Ovary (tissue), 9 donors: ENCODE measurements around the gene PHLDB2. TPM values are rescaled to one million over a fixed set of nuclear protein-coding genes. Genes with fewer than 3 reads are reported as not detected.

Experiments
- DNase-seq, 5 donors: peaks; one replicate each; pipeline ENCODE4 v3.0.0-alpha.2; 2019 to 2020
- H3K27ac ChIP-seq, 2 donors: fragments of 200-600 bp; one replicate each; pipeline versions ENCODE4 v1.5.1 to v1.8.0; 2019 to 2022
- H3K27me3 ChIP-seq: fragments of 200-600 bp; one replicate; pipeline ENCODE4 v1.8.0; 2022
- H3K36me3 ChIP-seq: fragments of 200-600 bp; sonication (generic); one replicate; pipeline ENCODE4 v1.5.1; 2019
- H3K4me1 ChIP-seq: one replicate; pipeline ENCODE4 v1.8.1; 2013; ENCODE audit warnings: mild to moderate bottlenecking, moderate library complexity; ENCODE audit not compliant: insufficient read depth
- H3K4me3 ChIP-seq: fragments of 200-600 bp; sonication (generic); one replicate; pipeline ENCODE4 v1.5.1; 2017
- H3K9me3 ChIP-seq, 2 donors: fragments of 200-600 bp in 1 of 2; sonication (generic) in 1 of 2; one replicate each; pipeline versions ENCODE4 v1.5.1 to v1.8.1; 2013 to 2019; ENCODE audit warnings: mild to moderate bottlenecking in 1 of 2, moderate library complexity in 1 of 2
- CTCF ChIP-seq, 3 donors: fragments of 450-650 bp in 2 of 3; fragments of 200-600 bp in 1 of 3; IDR thresholded peaks; one replicate each; pipeline versions ENCODE4 v1.5.1 to v1.8.0; 2016 to 2022; ENCODE audit warnings: antibody characterized with exemption in 3 of 3, mild to moderate bottlenecking in 1 of 3
- EP300 ChIP-seq: sonication (generic); formaldehyde crosslinking; IDR thresholded peaks from one replicate; pipeline ENCODE4 v1.6.1; 2017; ENCODE audit warnings: antibody characterized with exemption
- POLR2A ChIP-seq: fragments of 450-650 bp; IDR thresholded peaks from one replicate; pipeline ENCODE4 v1.6.1; 2017; ENCODE audit warnings: antibody characterized with exemption, mild to moderate bottlenecking, moderate library complexity
- WGBS, 3 donors: extraction: QIAGEN DNeasy Blood & Tissue Kit in 1 of 3; methylation state at CpG; one replicate each; pipeline versions ENCODE4 v1.1.5 to v1.1.7; 2013 to 2017; 5-methylcytosine and 5-hydroxymethylcytosine counted together
- intact Hi-C, 4 donors: fragments of 100-400 bp; cut with DNase I; formaldehyde crosslinking; loops; one replicate each; pipeline versions ENCODE4 v1.11.0 to v1.15.1; 2022 to 2023
- polyA plus RNA-seq, 2 donors: library from polyadenylated mRNA; stranded (reverse); fragments of 200-250 nt in 1 of 2; fragments of 350-450 nt in 1 of 2; fragmentation: Illumina TruSeq in 1 of 2; extraction: RNeasy Lipid Tissue Mini Kit (QIAGEN cat#74804) in 1 of 2; gene quantifications; one replicate each; pipeline ENCODE4 v1.2.3, GENCODE V29; 2013 to 2014
- total RNA-seq, 7 donors: library from RNA; depleted of rRNA in 2 of 7; stranded (reverse); fragments of >200 nt in 2 of 7; fragmentation: NEBNext Ultra II Directional in 3 of 7; extraction: Animal tissue kit (Norgen Biotek cat#: 25700) in 3 of 7; gene quantifications; one replicate each; pipeline versions ENCODE4 v1.1.0 to v1.2.4, GENCODE V29; 2016 to 2023
- donor health status: DM: no; HTN: no; CAD: no; lungs with moderate emphysema.
- donor health status: DM: no; HTN: no; CAD: no.
- donor health status: Bipolar disorder and iron deficiency.
- donor health status: DM: yes; HTN: yes; CAD: no.
- donor health status: DM: no; HTN: no; CAD: no.
- donor health status: DM: yes; HTN: yes; CAD: no.

The PHLDB2 gene
- total and polyA plus RNA-seq, 9 donors, result 9.0 to 141 (median 19.3) TPM

- Histone ChIP-seq H3K27ac (no peak overlapping the region), H3K9me3 (no peaks in the 10 kb centered on the region), H3K4me3 (no peak overlapping the region), H3K27me3 (no peaks in the 10 kb centered on the region), H3K36me3 (no peaks in the 10 kb centered on the region), H3K4me1 (peaks cover 4% of the 10 kb centered on the region)
- DNase-seq, result no peak
- TF ChIP-seq EP300, result no peak
- no peak for TF ChIP-seq CTCF (IDR thresholded peaks at IDR 0.05)
- no peak for TF ChIP-seq POLR2A
- 0 to 2% (median 0%) methylated on average over 2 of the region's 2 CpGs for WGBS, 3 donors
- intact Hi-C loops, result no loop called here
Measured at GRCh38 chr3:111910806-111911205, 51.7 kb downstream of the PHLDB2 start.

GRCh38 chr3:111911446-111911845 lies 52.4 kb downstream of the PHLDB2 start:
- Histone ChIP-seq H3K9me3 (no peaks in the 10 kb centered on the region), H3K27ac (no peak overlapping the region), H3K4me1 (peaks cover 4% of the 10 kb centered on the region), H3K36me3 (no peaks in the 10 kb centered on the region), H3K4me3 (no peak overlapping the region), H3K27me3 (no peaks in the 10 kb centered on the region)
- 41 to 53% (median 43%) methylated on average over 3 of the region's 3 CpGs for WGBS, 3 donors
- no peak for DNase-seq
- TF ChIP-seq EP300 (no peak), POLR2A (no peak), CTCF (IDR thresholded peaks at IDR 0.05) (no peak)
- intact Hi-C loops, result no loop called here

GRCh38 chr3:111913163-111913763 lies 54.2 kb downstream of the PHLDB2 start:
- no peak overlapping the region for H3K27ac ChIP-seq
- no peaks in the 10 kb centered on the region for H3K9me3 ChIP-seq
- intact Hi-C loops, result no loop called here
- H3K36me3 ChIP-seq, result no peaks in the 10 kb centered on the region
- H3K4me1 ChIP-seq, result peaks cover 4% of the 10 kb centered on the region
- 69 to 80% (median 77%) methylated on average over 8 of the region's 8 CpGs for WGBS, 3 donors
- DNase-seq, result no peak
- H3K27me3 ChIP-seq, result no peaks in the 10 kb centered on the region
- TF ChIP-seq POLR2A, result no peak
- TF ChIP-seq CTCF (IDR thresholded peaks at IDR 0.05), result no peak
- no peak for TF ChIP-seq EP300
- no peak overlapping the region for H3K4me3 ChIP-seq

GRCh38 chr3:111915905-111916304 lies 56.8 kb downstream of the PHLDB2 start:
- H3K27ac ChIP-seq, result no peak overlapping the region
- 46 to 75% (median 62%) methylated on average over 3 of the region's 3 CpGs for WGBS, 3 donors
- DNase-seq, result no peak
- TF ChIP-seq POLR2A (no peak), CTCF (IDR thresholded peaks at IDR 0.05) (no peak), EP300 (no peak)
- H3K27me3 ChIP-seq, result no peaks in the 10 kb centered on the region
- intact Hi-C loops, result no loop called here
- H3K4me1 ChIP-seq, result peaks cover 4% of the 10 kb centered on the region
- H3K9me3 ChIP-seq, result no peaks in the 10 kb centered on the region
- no peak overlapping the region for H3K4me3 ChIP-seq
- H3K36me3 ChIP-seq, result no peaks in the 10 kb centered on the region
